Ascending aorta (tissue), 2 donors: Measurements from ENCODE around the gene TMEM151B. TPM values are rescaled to one million over a fixed set of nuclear protein-coding genes. Genes with fewer than 3 reads are reported as not detected.

Experiments used
- DNase-seq, 2 donors: peaks; one replicate each; pipeline ENCODE4 v3.0.0-alpha.2; 2019; ENCODE audit warnings: low spot score in 2 of 2
- H3K27ac ChIP-seq, 2 donors: fragments of 200-600 bp; sonication (generic); one replicate each; pipeline ENCODE4 v1.5.1; 2016 to 2017; ENCODE audit warnings: mild to moderate bottlenecking in 1 of 2
- H3K27me3 ChIP-seq: fragments of 200-600 bp; sonication (generic); one replicate; pipeline ENCODE4 v1.5.1; 2017
- H3K36me3 ChIP-seq, 2 donors: fragments of 200-600 bp; sonication (generic); one replicate each; pipeline ENCODE4 v1.5.1; 2016
- H3K4me1 ChIP-seq, 2 donors: fragments of 200-600 bp; sonication (generic); one replicate each; pipeline ENCODE4 v1.5.1; 2016 to 2017; ENCODE audit warnings: mild to moderate bottlenecking in 1 of 2
- H3K4me3 ChIP-seq, 2 donors: fragments of 200-600 bp; sonication (generic); one replicate each; pipeline ENCODE4 v1.5.1; 2016 to 2017; ENCODE audit warnings: mild to moderate bottlenecking in 1 of 2
- H3K9me3 ChIP-seq, 2 donors: fragments of 200-600 bp; sonication (generic); one replicate each; pipeline ENCODE4 v1.5.1; 2016
- CTCF ChIP-seq, 3 experiments: fragments of 200-600 bp in 2 of 3; fragments of 450-650 bp in 1 of 3; sonication (generic) in 2 of 3; IDR thresholded peaks; one replicate each; pipeline ENCODE4 v1.5.1; 2016 to 2019; ENCODE audit warnings: antibody characterized with exemption in 3 of 3, mild to moderate bottlenecking in 1 of 3, moderate library complexity in 1 of 3
- intact Hi-C: fragments of 100-400 bp; cut with DNase I; formaldehyde crosslinking; loops from one replicate; pipeline ENCODE4 v1.15.1; 2023
- total RNA-seq: library from RNA; depleted of rRNA; stranded (reverse); fragments of >200 nt; gene quantifications from one replicate; pipeline ENCODE4 v1.1.0, GENCODE V29; 2016

Gene TMEM151B
- total RNA-seq, 1 donor from 2014 or later = not detected

- H3K9me3 ChIP-seq = no peaks in the 10 kb centered on the region
- peak within 1 kb of the TSS; percentile 92 to 99 for H3K4me3 ChIP-seq
- no peaks in the 10 kb centered on the region for H3K27me3 ChIP-seq
- peak in 1 of 3 experiments; percentile 9 for TF ChIP-seq CTCF (IDR thresholded peaks at IDR 0.05)
- H3K27ac ChIP-seq = peak within 1 kb of the TSS; percentile 99 to 100
- DNase-seq = peak; percentile 96 to 99
- H3K36me3 ChIP-seq = peaks cover 31 to 32% of the 10 kb centered on the region in 2 donors
- peaks cover 0 to 30% of the 10 kb centered on the region in 2 donors for H3K4me1 ChIP-seq
- intact Hi-C loops = loop anchor here (1.0 to 5.0 kb wide), 5 partner anchors 8 to 1074 kb away; partner anchors contain the start of genes MRPL14, SRF, TMEM63B and VEGFA
Measured at GRCh38 chr6:44246663-44247337, 23.4 kb upstream of the TMEM151B start, which contains the start of gene HSP90AB1. Gene HSP90AB1 (plus strand): TSS chr6:44247101. CDS start chr6:44248630, 1,529 bp downstream.

- peaks cover 39 to 40% of the 10 kb centered on the region in 2 donors for H3K36me3 ChIP-seq
- peak overlapping the region; percentile 99 to 100 for H3K27ac ChIP-seq
- peaks cover 0 to 30% of the 10 kb centered on the region in 2 donors for H3K4me1 ChIP-seq
- no peak for TF ChIP-seq CTCF (IDR thresholded peaks at IDR 0.05)
- no peaks in the 10 kb centered on the region for H3K27me3 ChIP-seq
- no peaks in the 10 kb centered on the region for H3K9me3 ChIP-seq
- intact Hi-C loops = loop anchor here (2.0 to 5.0 kb wide), 3 partner anchors 121 to 1075 kb away; partner anchors contain the start of genes MRPL14, SRF, TMEM63B and VEGFA
- peak overlapping the region; percentile 92 to 99 for H3K4me3 ChIP-seq
- DNase-seq = peak; percentile 42 to 88
Measured at GRCh38 chr6:44247338-44248302, 22.6 kb upstream of the TMEM151B start.

- DNase-seq = no peak
- Histone ChIP-seq H3K27ac (peak overlapping the region; percentile 99 to 100), H3K27me3 (no peaks in the 10 kb centered on the region), H3K4me3 (peak overlapping the region; percentile 92 to 99), H3K4me1 (peaks cover 0 to 30% of the 10 kb centered on the region in 2 donors), H3K36me3 (peaks cover 49 to 50% of the 10 kb centered on the region in 2 donors), H3K9me3 (no peaks in the 10 kb centered on the region)
- no peak for TF ChIP-seq CTCF (IDR thresholded peaks at IDR 0.05)
- intact Hi-C loops = loop anchor here (5.0 kb wide), 2 partner anchors 476 to 1076 kb away; partner anchors contain the start of genes SRF and VEGFA
Measured at GRCh38 chr6:44248579-44248978, 21.7 kb upstream of the TMEM151B start.

GRCh38 chr6:44249082-44249748 lies 21.0 kb upstream of the TMEM151B start:
- no peaks in the 10 kb centered on the region for H3K9me3 ChIP-seq
- H3K27me3 ChIP-seq = no peaks in the 10 kb centered on the region
- no peak for DNase-seq
- no peak for TF ChIP-seq CTCF (IDR thresholded peaks at IDR 0.05)
- H3K36me3 ChIP-seq = peaks cover 55 to 56% of the 10 kb centered on the region in 2 donors
- intact Hi-C loops = loop anchor here (5.0 kb wide), 2 partner anchors 477 to 1077 kb away; partner anchors contain the start of genes SRF and VEGFA
- peaks cover 0 to 33% of the 10 kb centered on the region in 2 donors for H3K4me1 ChIP-seq
- peak overlapping the region; percentile 92 to 99 for H3K4me3 ChIP-seq
- peak overlapping the region in 1 of 2 donors; percentile 100 for H3K27ac ChIP-seq
